NCI-H2029 treated with DMSO at 0.1 percent for 48 hours (cell line): ENCODE measurements around the gene KNOP1.
A peak's percentile ranks its signal among the peaks of the same experiment; 100 is the strongest.

Source experiments
- DNase-seq: peaks from one replicate; lab custom pipeline; 2025; lab: John Stamatoyannopoulos, UW

The KNOP1 gene

GRCh38 chr16:19717741-19718623 lies at the start of gene KNOP1, which contains the start of gene IQCK:
KNOP1 (minus strand) TSS chr16:19718227; CDS start chr16:19715035, 3,192 bp downstream.
IQCK (plus strand) TSS chr16:19718271; CDS start chr16:19718307, 36 bp downstream.
- peak; percentile 51 for DNase-seq

- no peak for DNase-seq
These were observed 49.5 kb upstream of the KNOP1 start for GRCh38 chr16:19767497-19767896.

GRCh38 chr16:19766988-19767387 lies 49.0 kb upstream of the KNOP1 start:
- no peak for DNase-seq

- no peak for DNase-seq
These were observed 48.5 kb upstream of the KNOP1 start for GRCh38 chr16:19766554-19766884.

GRCh38 chr16:19765860-19766553 lies 48.0 kb upstream of the KNOP1 start:
- DNase-seq: no peak

- no peak for DNase-seq
These were observed 42.5 kb upstream of the KNOP1 start for GRCh38 chr16:19760356-19761060.

- no peak for DNase-seq
These were observed 40.0 kb upstream of the KNOP1 start for GRCh38 chr16:19757762-19758595.

GRCh38 chr16:19757026-19757425 lies 39.0 kb upstream of the KNOP1 start:
- no peak for DNase-seq

- no peak for DNase-seq
These were observed 37.2 kb upstream of the KNOP1 start for GRCh38 chr16:19755268-19755667.

GRCh38 chr16:19754644-19755036 lies 36.6 kb upstream of the KNOP1 start:
- no peak for DNase-seq

GRCh38 chr16:19753815-19754643 lies 36.0 kb upstream of the KNOP1 start:
- DNase-seq: no peak

GRCh38 chr16:19751478-19752385 lies 33.7 kb upstream of the KNOP1 start:
- DNase-seq: no peak

- DNase-seq: no peak
These were observed 31.6 kb upstream of the KNOP1 start for GRCh38 chr16:19749571-19750080.

GRCh38 chr16:19748389-19749168 lies 30.6 kb upstream of the KNOP1 start:
- DNase-seq: no peak

- DNase-seq: no peak
These were observed 28.5 kb upstream of the KNOP1 start for GRCh38 chr16:19746561-19746960.

- no peak for DNase-seq
These were observed 27.4 kb upstream of the KNOP1 start for GRCh38 chr16:19745286-19746010.

GRCh38 chr16:19744670-19745069 lies 26.6 kb upstream of the KNOP1 start:
- DNase-seq: peak; percentile 43

GRCh38 chr16:19743816-19744159 lies 25.8 kb upstream of the KNOP1 start:
- no peak for DNase-seq
